ENCODE measurements around the gene TGM2.

TGM2 gene

DNA sequence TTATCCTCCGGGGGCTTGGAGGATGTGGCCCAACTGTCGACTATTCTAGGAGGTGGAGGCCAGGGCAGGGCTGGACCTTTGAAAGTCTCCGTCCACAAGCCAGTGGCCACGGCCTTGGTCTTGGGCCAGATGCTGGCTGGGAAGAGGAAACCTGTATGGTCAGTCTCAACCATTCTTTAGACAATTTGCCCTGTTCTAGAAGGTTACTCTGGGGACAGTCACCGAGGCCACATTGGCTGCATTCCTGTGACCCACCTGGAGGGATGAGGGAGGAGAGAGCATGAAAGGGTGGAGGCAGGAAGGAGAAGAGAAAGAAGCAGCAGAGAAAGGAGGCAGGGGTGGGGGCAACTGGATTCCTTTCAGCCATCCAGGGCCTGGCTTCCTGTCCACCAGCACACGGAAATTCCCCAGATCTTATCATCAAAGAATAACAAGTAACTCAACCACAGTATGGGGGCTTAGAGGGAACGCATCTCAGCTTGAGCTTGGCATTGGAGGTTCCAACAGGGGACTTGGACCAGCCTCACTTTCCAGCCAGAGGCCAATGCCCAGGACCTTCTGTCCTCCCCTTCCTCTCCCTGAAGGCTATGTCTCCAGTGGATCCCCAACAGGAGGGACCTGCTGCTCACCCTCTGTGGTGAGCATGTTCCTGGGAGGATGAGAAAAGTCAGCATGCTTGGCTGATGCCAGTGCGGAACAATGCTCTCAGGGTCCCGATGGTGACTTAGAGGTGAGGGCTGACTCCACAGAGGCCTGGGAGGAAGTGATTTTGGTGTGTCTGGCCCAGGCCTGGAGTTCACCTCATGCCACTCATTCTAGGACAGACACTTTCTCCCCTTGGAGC, 30.4 kb downstream of the TGM2 start:
- in situ Hi-C loops (cut with MboI; ENCODE audit: low sequenced_read_pairs), result no loop called here

DNA sequence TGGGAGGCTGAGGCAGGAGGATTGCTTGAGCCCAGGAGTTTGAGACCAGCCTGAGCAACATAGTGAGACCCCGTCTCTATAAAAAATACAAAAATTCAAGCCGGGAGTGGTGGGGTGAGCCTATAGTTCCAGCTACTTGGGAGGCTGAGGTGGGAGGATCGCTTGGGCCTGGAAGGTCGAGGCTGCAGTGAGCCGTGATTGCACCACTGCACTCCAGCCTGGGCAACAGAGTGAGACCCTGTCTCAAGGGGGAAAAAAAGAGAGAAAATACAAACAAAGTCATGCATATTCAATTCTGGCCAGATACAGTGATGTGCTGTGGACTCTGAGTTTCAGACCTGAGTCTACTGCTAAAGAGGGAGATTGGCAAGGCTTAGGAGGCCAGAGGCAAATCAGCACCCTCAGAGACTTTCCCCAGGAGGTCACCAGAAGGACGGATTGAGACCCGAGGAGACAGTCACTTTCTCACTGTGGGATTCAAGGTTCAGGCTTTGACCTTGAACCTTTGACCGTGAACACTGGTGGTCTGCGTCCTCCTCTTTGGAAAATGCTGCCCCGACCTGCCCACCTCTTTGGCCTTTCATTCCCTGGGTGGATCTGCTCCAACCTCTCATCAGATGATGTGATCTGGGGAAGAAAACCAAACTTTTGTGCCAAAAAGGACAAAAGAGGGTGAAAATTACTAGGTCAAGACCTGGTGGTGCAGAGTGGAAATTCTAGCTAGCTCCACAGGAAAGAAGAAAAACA, 31.2 kb downstream of the TGM2 start:
- in situ Hi-C loops (cut with MboI; ENCODE audit: low sequenced_read_pairs), result no loop called here

DNA sequence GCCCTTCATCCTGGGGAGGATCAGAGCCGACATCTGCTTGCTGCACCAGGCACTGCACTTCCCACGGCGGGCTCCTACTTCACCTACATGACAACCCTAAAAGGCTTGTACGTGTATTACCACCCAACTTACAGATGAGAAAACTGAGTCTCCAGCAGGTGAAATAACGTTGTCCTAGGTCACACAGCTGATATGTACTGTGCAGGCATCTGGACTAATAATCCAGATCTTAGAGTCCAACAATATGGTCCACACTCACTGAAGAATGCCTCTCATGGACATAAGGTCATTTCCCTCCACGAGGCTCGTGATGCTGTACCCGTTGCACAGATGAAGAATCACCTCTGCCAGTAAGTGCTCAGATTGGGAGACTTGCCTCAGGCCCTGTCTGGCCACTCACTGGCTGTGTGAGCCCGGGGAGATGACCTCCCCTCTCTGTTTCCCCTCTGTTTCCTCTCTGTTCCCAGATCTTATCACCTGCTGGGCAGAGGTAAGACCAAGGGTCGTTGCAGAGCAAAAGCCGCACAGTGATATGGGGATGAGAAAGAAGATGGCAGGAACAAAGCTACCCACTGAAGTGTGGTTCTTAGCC, 32.1 kb downstream of the TGM2 start:
- in situ Hi-C loops (cut with MboI; ENCODE audit: low sequenced_read_pairs), result no loop called here

DNA sequence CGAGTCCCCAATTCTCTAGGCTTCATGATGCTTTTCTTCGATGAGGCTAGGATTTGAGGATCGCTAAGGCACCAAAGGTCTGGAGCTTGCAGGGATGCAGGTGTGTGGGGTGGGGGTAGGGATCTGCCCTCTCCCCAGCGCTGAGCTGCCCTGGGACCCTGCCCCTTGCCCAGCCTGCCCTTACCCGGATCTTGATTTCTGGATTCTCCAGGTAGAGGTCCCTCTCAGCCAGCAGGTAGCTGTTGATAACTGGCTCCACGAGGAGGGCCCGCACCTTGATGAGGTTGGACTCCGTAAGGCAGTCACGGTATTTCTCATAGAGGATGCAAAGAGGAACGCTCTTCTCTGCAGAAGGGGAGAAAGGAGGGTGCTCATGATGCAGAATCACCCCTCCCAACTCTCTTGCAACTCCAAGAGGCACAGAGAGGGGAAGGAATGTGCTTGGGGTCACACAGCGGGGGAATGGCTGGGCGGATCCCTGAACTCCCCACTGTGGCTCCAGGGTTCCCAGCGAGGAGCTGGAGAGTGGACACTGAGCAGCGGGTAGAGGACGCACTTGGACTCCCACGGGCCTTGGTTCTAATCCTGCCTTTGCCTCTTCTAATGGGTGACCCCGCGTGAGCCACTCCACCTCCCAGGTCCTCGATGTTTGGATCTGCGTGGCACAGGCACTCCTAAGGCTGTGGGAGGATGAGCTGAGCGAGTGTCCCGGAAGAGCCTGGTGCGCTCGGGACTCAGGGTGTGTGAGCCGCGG, 32.7 kb downstream of the TGM2 start:
- in situ Hi-C loops (cut with MboI; ENCODE audit: low sequenced_read_pairs), result no loop called here

DNA sequence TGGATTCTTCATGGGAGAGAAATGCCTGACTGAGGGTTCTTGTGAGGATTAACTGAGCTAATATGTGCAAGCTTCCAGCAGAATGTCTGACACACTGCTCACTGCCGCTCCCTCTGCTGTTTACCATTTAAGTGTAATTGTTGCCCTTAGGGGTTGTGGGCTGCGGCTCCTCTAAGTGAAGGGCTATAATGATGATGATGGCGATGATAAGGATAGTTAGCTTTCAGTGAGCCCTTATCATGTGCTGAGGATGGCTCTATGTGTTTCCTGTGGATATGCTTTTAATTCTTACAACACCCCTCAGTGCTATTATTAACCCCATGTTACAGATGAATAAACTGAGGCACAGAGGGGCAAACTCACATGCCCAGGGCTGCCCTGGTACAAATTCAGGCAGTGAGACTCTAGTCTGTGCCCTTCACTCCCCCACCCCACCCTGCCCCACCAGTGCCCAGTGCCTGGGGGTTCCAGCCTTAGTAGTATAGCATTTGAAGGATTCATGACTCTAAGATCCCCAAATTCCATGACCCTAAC, 33.4 kb downstream of the TGM2 start:
- in situ Hi-C loops (cut with MboI; ENCODE audit: low sequenced_read_pairs), result no loop called here

DNA sequence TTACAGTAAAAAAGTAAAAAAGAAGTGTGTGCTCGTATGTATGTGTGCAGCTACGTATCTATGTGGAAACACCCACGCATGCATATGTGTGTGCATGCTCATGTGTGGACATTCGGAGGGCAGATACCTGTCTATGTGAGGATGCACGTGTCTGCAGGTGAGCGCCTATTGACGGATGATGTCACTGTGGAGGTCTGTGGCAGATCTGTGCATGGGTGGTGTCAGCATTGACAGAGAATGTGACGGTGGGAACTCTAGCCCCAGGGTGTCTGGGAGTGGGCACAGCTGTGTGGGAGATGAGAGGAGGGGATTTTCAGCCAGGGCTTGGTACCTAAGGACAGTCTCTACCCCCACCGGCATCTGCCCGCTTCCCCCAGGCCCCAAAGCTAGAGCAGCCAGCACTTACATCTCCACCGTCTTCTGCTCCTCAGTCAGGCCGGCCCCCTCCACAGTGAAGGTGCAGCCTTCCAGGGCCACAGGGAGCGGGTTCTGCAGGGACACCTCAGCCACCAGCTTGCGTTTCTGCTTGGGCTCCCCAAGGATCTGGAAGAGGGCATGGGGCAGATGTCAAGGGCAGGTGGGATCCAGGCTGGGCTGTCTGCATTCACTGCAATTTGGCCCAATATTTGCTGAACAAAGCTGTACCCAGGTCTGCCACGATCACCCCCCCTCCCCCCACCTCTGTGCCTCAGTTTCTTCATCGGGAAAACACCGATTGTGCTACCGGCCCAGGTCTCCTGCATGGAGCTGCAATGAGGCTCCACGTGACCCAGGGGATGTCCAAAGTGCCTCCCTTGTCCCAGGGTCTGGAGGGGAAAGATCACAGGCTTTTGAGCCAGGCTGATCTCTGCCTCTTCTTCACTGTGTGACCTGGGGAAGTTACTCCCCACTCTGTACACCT, 34.1 kb downstream of the TGM2 start:
- in situ Hi-C loops (cut with MboI; ENCODE audit: low sequenced_read_pairs), result no loop called here

DNA sequence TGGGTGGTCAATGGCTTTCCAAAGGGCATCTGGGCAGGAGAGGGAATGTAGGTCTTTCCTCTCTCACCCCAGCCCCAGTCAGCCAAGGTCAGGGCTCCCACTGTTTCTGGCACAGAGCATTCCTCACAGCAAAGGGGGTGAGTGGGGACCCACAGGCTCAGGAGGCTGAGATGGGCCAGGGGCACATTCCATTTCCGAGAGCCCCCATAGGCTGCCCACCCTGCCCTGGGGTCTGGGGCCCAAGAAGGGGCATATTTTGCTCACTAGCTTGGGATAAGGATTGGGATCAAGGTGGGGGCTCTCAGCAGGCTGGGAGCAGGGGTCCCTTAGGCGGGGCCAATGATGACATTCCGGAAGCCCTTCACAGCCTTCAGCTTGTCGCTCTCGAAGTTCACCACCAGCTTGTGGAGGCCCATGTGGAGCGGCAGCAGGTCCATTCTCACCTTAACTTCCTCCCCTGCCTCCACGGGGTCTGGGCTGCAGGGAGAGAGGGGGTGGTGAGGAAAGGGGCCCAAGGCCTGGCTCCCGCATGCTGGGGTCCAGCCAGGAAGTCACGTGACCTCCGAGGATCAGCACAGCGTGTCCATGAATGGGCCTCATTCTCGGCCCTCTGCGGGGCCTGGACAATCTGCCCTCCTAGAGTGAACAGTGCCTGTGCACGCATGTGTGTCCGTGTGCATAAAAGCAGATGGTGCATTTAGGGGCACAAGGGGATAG, 35.0 kb downstream of the TGM2 start:
- in situ Hi-C loops (cut with MboI; ENCODE audit: low sequenced_read_pairs), result no loop called here

DNA sequence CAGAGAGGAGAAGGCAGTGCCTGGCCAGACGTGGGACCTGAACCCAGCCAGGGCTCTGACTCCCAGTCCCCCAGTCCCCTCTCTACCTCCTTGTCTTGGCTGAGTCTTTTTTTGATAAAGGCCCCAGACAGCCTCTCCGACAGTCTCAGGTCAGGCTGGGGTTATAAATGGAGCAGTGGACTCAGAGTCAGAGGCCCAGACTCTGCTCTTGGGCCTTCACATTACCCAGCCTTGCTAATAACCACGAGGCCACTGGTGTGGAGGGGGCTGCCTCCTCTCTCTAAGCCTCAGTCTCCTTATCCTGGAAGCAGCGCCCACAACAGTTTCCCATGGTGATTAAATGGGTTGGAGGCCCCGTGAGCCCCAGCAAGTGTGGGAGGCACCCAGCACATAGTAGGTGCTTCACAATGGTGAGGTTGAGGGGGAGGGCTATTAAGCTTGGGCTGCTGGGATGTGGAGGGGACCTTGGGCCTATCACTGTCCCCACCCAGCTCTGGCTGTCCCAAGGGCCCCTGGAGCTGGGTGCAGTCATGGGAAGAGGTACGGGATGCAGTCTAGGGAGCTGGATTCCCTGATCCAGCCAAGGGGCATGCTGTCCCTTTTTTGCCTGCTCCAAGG, 35.7 kb downstream of the TGM2 start:
- in situ Hi-C loops (cut with MboI; ENCODE audit: low sequenced_read_pairs), result no loop called here

DNA sequence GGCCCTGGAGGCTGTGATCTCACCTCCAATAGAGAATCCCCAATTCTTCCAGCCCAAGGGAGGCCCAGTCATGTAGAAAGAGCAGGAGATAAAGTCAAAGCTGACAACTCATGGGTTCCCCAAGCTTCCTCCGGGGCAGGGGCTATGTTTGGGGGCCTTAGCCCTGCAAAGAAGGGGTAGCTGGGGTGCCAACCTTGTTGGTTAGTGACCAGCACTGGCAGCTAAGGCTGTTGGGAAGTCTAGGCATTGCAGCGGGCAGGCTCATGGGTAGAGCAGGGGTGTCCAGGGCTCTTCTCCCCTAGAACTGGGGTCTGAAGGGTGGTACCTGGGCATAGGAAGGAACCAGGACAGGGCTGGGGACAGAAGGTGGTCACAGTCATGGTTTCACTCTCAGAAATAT, 36.4 kb downstream of the TGM2 start:
- in situ Hi-C loops (cut with MboI; ENCODE audit: low sequenced_read_pairs), result no loop called here

DNA sequence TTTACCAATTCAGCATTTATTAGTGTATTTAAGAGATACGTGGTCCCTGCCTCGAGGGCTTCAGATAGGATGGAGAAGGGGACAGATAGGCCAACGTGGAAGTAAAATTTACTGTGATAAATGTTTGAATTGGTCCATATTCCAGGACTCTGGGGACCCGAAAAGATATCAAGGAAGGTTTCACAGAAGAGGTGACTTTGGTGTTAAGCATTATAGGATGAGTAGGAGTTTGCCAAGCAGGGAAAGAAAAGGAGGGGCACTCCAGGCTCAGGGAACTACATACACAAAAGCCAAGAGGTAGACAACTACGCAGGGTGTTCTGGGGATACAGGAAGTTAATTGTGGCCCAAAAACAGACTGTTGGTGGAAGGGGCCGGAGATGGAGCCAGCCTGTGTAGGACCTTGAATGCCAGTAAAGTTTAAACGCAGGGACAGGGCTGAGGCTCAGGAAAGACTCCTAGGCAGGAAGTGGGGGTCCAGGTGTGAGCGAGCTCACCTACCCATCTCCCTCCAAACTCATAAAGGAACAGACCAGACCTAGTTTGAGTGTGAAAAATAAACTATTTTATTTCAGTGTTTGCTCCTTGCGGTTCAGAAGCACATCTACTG, 37.0 kb downstream of the TGM2 start:
- in situ Hi-C loops (cut with MboI; ENCODE audit: low sequenced_read_pairs), result no loop called here

DNA sequence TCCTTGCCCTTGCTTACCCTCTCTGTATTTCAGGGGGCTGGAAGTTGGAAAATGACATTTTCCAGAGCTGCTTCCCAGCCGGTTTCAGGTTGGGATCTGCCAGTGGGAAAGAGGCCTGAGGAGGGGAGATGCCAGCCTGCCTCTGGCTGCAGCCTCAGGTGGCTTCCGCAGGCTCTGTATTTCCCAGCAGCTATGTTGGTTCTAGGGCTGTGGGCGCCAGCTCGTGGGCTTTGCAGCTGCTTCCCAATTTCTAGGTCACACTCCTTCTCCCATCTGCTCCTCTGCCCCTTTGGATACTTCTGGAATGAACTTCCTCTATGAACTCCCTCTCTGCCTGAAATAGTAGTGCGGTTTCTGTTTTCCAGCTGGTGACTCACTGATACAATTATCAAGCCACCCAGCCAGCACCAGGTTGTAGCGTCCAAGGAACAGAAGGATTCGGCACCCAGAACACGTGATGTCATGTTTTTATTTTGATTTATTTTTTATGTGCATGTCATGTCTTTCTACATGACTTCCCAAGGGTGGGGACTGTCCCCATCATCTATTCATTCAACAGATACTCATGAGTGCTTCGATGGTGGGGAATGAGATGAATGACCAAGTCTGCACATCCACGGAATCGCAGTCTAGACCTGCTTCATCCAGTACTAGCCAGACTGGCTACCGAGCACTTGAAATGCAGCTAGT, 38.0 kb downstream of the TGM2 start:
- in situ Hi-C loops (cut with MboI; ENCODE audit: low sequenced_read_pairs), result no loop called here

DNA sequence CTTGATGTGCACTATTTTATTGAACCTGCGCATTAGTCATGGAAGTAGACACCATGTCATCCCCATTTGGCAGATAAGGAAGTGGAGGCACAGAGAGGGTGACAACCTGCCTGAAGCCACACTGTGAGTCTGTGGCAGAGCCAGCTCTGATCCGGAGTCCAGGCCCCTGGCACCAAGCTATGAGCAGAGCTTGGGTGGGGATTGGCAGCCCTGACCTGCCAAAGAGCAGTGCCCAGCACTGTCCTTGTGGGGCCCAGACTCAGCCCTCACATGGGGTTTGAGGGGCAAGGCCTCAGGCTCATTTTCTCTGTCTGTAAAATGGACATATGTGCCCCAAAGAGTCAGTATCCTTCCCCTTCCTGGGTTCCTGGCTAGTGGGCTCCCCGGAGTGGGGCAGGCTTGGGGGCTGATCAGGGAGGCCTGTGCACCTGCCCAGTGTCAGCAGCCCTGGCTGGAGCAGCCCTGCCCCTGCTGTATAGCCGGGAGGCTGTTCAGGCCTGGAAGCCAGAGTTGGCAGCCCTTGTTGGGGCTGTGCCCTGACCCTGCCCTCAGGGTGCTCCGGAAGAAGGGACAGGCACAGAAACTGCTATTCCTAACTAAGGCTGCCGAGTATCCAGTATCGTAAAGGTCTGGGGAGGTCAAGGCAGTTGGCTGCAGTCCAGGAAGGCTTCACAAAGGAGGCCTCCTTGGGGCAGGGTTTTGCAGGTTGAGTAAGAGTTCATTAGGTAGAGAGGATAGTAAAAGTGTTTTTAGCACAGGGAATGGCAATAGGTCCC, 38.7 kb downstream of the TGM2 start:
- in situ Hi-C loops (cut with MboI; ENCODE audit: low sequenced_read_pairs), result no loop called here

DNA sequence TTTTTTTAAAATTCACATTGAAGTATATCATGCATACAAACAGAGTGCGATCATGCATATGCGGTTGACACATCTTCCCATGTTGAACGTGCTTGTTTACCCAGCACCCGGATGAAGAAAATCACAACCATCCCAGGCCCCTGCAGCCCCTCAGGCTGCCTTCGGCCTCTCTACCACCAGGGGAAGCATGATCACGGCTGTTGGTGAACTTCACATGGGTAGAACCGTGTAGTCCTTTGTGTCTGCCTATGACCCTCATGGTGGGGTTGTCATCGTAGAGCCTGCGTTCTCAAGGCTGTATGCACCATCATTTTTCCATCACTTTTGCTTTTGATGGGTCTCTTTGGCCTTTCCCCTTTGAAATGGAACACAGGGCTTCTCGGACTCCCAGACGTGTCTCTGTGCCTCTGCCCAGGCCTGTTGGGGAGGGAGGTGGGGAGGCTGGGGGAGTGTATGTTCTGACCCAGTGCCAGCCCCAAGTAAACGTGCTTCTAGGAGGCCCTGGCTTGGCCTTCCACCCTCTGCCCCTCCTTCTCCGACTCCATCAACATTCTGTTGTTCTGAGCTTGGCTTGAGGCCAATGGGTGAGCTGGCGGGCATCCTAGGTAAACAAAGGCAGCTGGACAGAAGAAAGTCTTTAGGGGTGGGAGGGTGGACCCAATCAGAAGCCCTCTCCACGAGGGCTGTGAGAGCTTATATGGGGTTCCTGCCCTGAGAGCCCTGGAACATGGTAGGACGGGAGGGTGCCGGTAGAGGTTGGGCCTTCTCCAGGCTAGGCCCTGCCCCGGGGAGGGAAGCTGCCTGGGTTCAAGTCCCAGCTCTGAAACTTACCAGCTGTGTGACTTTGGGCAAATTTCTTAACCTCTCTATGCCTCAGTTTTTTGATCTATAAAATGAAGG, 39.7 kb downstream of the TGM2 start:
- in situ Hi-C loops (cut with MboI; ENCODE audit: low sequenced_read_pairs), result no loop called here

DNA sequence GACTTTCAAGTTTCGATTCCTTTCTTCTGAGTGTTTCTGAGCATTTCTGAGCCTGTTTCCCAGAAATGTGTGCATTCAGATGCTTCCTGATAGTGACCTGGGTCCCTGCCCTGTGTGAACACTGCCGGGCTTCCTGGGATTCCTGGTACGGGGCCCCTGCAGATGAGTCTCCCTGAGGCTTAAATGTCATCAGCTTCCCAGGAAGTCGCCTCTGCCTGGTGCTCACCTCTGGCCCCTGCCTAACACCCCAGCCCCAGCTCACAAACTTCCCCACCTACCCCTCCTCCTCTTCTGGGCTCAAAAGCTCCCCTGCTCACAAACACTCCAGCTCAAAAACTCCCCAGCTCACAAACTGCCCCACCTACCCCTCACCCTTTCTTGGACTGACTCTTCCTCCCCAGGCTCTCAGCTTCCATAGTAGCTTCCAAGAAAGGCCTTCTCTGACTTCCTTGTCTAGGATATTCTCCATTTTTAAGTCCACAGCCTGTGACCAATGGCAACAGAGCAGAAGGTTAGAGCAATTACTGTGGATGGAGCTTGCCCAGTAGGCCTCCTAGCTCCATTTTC, 42.0 kb downstream of the TGM2 start:
- in situ Hi-C loops (cut with MboI; ENCODE audit: low sequenced_read_pairs), result no loop called here

DNA sequence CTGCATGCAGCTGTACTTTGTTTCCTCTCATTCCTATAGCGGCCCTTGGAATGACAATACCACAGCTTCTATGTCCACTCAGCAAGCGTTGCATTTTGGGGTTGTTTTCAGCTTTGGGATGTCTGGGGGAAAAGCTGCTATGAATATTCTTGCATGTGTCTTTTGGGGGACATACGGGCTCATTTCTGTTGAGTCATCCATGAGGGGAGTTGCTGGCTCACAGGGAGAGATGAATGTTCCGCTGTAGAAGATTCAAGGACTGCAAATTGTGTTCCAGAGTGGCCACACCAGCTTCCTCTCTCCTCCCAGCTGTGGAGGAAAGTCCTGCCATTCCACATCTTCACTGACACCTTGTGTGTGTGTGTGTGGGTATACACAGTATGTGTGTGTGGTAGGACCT, 43.3 kb downstream of the TGM2 start:
- in situ Hi-C loops (cut with MboI; ENCODE audit: low sequenced_read_pairs), result no loop called here

DNA sequence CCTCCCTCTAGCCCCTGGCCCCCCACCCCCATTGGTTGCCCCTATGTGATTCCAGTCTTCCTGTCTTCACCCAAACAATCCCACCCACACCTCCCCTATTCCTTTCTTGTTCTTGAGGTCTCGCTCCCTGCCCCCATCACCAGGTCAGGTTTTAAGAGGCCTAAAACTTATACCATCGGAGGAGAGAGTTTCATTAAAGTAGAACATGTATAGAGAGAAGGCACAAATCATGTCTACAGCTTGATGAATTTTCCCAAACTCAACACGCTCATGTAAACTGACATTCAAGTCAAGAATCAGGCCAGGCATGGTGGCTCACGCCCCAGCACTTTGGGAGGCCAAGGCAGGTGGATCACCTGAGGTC, 44.5 kb downstream of the TGM2 start:
- in situ Hi-C loops (cut with MboI; ENCODE audit: low sequenced_read_pairs), result no loop called here
